IMR-90 (cell line): ENCODE results near the gene SS18. TPM values are rescaled to one million over a fixed set of nuclear protein-coding genes. Genes with fewer than 3 reads are reported as not detected.

ENCODE experiments used
- ATAC-seq: fragments of 200-7000 bp; cut with Tn5 transposase; 2 replicates; pipeline ENCODE4 v1.9.1; 2020; ENCODE audit warnings: low read depth, mild to moderate bottlenecking, moderate library complexity
- BruUV-seq: library from RNA; stranded (reverse); fragments of 400-500 nt; replicated peaks from 2 replicates; lab custom pipeline; 2021; lab: Mats Ljungman, UMichigan
- CTCF ChIA-PET: fragments of 300-600 bp; formaldehyde crosslinking; extraction: SDS; loops from one replicate; lab custom pipeline; 2021; ENCODE audit warnings: antibody characterized with exemption; lab: Yijun Ruan, JAX
- POLR2A ChIA-PET: fragments of 300-600 bp; sonication (Branson Sonifier 250); formaldehyde crosslinking; loops from one replicate; lab custom pipeline; 2022; ENCODE audit warnings: antibody characterized with exemption; ENCODE audit not compliant: unreplicated experiment; lab: Charles Lee
- DNase-seq: peaks from one replicate; pipeline ENCODE4 v3.0.0; 2013
- H2AFZ ChIP-seq: replicated peaks from 2 replicates; pipeline ENCODE3; 2013; ENCODE audit warnings: low read length, mild to moderate bottlenecking; ENCODE audit not compliant: poor library complexity
- H2AK5ac ChIP-seq: 2 replicates; pipeline ENCODE4 v1.6.1; 2013; ENCODE audit warnings: low read depth, low read length, inconsistent platforms
- H2AK9ac ChIP-seq: replicated peaks from 2 replicates; pipeline ENCODE3; 2013; ENCODE audit warnings: mild to moderate bottlenecking, low read depth, low read length, moderate library complexity; ENCODE audit not compliant: poor library complexity
- H2BK120ac ChIP-seq: 2 replicates; pipeline ENCODE4 v1.6.1; 2013; ENCODE audit warnings: low read depth, low read length, inconsistent platforms
- H2BK15ac ChIP-seq: 3 replicates; pipeline ENCODE4 v1.6.1; 2013; ENCODE audit warnings: low read depth, low read length, inconsistent platforms
- H2BK20ac ChIP-seq: 2 replicates; pipeline ENCODE4 v1.6.1; 2013; ENCODE audit warnings: low read depth, mild to moderate bottlenecking, inconsistent platforms, low read length, moderate library complexity
- H2BK5ac ChIP-seq: 2 replicates; pipeline ENCODE4 v1.6.1; 2013; ENCODE audit warnings: mild to moderate bottlenecking, low read depth, low read length, inconsistent platforms; ENCODE audit not compliant: poor library complexity, severe bottlenecking
- H3K14ac ChIP-seq: replicated peaks from 2 replicates; pipeline ENCODE4 v1.6.1; 2013; ENCODE audit warnings: low read depth, low read length, inconsistent platforms
- H3K18ac ChIP-seq: 2 replicates; pipeline ENCODE4 v1.6.1; 2013; ENCODE audit warnings: low read depth, low read length, control low read depth
- H3K23ac ChIP-seq: 2 replicates; pipeline ENCODE4 v1.6.1; 2013; ENCODE audit warnings: low read depth, low read length, inconsistent platforms
- H3K27ac ChIP-seq: 2 replicates; pipeline ENCODE4 v1.5.1; 2013; ENCODE audit warnings: mild to moderate bottlenecking, control low read depth, low read length; ENCODE audit not compliant: insufficient read depth
- H3K27me3 ChIP-seq: 2 replicates; pipeline ENCODE4 v1.6.1; 2013; ENCODE audit warnings: low read length; ENCODE audit not compliant: control insufficient read depth, insufficient read depth
- H3K36me3 ChIP-seq: 2 replicates; pipeline ENCODE4 v1.6.1; 2013; ENCODE audit warnings: low read length, mixed read lengths; ENCODE audit not compliant: control insufficient read depth, insufficient read depth
- H3K4ac ChIP-seq: 2 replicates; pipeline ENCODE4 v1.6.1; 2013; ENCODE audit warnings: low read depth, low read length, inconsistent platforms
- H3K4me1 ChIP-seq: 2 replicates; pipeline ENCODE4 v1.6.1; 2013; ENCODE audit warnings: low read length, mixed read lengths; ENCODE audit not compliant: control insufficient read depth, insufficient read depth
- H3K4me2 ChIP-seq: 2 replicates; pipeline ENCODE4 v1.6.1; 2013; ENCODE audit warnings: low read depth, mild to moderate bottlenecking, control low read depth, low read length, moderate library complexity
- H3K4me3 ChIP-seq: 2 replicates; pipeline ENCODE4 v1.5.1; 2013; ENCODE audit warnings: low read depth, mild to moderate bottlenecking, control low read depth, low read length, moderate library complexity; ENCODE audit not compliant: insufficient read depth
- H3K56ac ChIP-seq: 2 replicates; pipeline ENCODE4 v1.6.1; 2013; ENCODE audit warnings: low read length, inconsistent platforms; ENCODE audit not compliant: insufficient read depth; ENCODE audit errors: extremely low read depth
- H3K79me1 ChIP-seq, 2 experiments: 2 replicates each; pipeline ENCODE4 v1.6.1; 2013; ENCODE audit warnings: low read length in 2 of 2, inconsistent platforms in 1 of 2, low read depth in 1 of 2
- H3K9ac ChIP-seq: 2 replicates; pipeline ENCODE4 v1.6.1; 2013; ENCODE audit warnings: low read depth, low read length, control low read depth
- H3K9me1 ChIP-seq: 2 replicates; pipeline ENCODE4 v1.6.1; 2013; ENCODE audit warnings: low read length, inconsistent platforms; ENCODE audit not compliant: insufficient read depth
- H3K9me3 ChIP-seq: 2 replicates; pipeline ENCODE4 v1.6.1; 2013; ENCODE audit warnings: low read length; ENCODE audit not compliant: control insufficient read depth, insufficient read depth
- H4K20me1 ChIP-seq: 2 replicates; pipeline ENCODE4 v1.6.1; 2013; ENCODE audit warnings: low read length, inconsistent platforms; ENCODE audit not compliant: insufficient read depth
- H4K5ac ChIP-seq: 2 replicates; pipeline ENCODE4 v1.6.1; 2013; ENCODE audit warnings: mild to moderate bottlenecking, low read depth, low read length, control low read depth
- H4K8ac ChIP-seq, 2 experiments: 2 replicates each; pipeline ENCODE4 v1.6.1; 2013; ENCODE audit warnings: low read depth in 2 of 2, low read length in 2 of 2, control low read depth in 1 of 2, inconsistent platforms in 1 of 2
- H4K91ac ChIP-seq: 2 replicates; pipeline ENCODE4 v1.6.1; 2013; ENCODE audit warnings: low read depth, low read length, inconsistent platforms; ENCODE audit not compliant: insufficient read depth
- CEBPB ChIP-seq: IDR thresholded peaks from 2 replicates; pipeline ENCODE4 v1.6.1; 2012; ENCODE audit warnings: low read depth, low read length, improper control_type of control experiment
- CHD1 ChIP-seq: IDR thresholded peaks from 2 replicates; pipeline ENCODE4 v1.6.1; 2012; ENCODE audit warnings: low read depth, low read length, improper control_type of control experiment
- CTCF ChIP-seq: conservative IDR thresholded peaks from 2 replicates; pipeline ENCODE4 v1.5.1; 2012; ENCODE audit warnings: mild to moderate bottlenecking, low read depth, low read length, improper control_type of control experiment
- FOS ChIP-seq: fragments of 150-350 bp; IDR thresholded peaks from 2 replicates; pipeline ENCODE4 v1.6.1; 2016; ENCODE audit warnings: low read depth, low read length
- MAFK ChIP-seq: IDR thresholded peaks from 2 replicates; pipeline ENCODE4 v1.6.1; 2012; ENCODE audit warnings: low read depth, low read length, improper control_type of control experiment
- MAZ ChIP-seq: IDR thresholded peaks from 2 replicates; pipeline ENCODE4 v1.6.1; 2012; ENCODE audit warnings: low read depth, mild to moderate bottlenecking, low read length, improper control_type of control experiment, moderate library complexity, borderline replicate concordance
- POLR2A ChIP-seq: IDR thresholded peaks from 2 replicates; pipeline ENCODE4 v1.6.1; 2012; ENCODE audit warnings: mild to moderate bottlenecking, low read depth, low read length
- RAD21 ChIP-seq: IDR thresholded peaks from 2 replicates; pipeline ENCODE4 v1.6.1; 2012; ENCODE audit warnings: low read length, improper control_type of control experiment
- RCOR1 ChIP-seq: IDR thresholded peaks from 2 replicates; pipeline ENCODE4 v1.6.1; 2012; ENCODE audit warnings: mild to moderate bottlenecking, low read length, improper control_type of control experiment; ENCODE audit not compliant: insufficient replicate concordance
- RFX5 ChIP-seq: IDR thresholded peaks from 2 replicates; pipeline ENCODE4 v1.8.0; 2012; ENCODE audit warnings: low read depth, mild to moderate bottlenecking, low read length, moderate library complexity
- dilution Hi-C: fragments of 300-500 bp; cut with HindIII; formaldehyde crosslinking; loops from one replicate; pipeline ENCODE4 v1.14.3; 2018; ENCODE audit warnings: low sequenced_read_pairs; ENCODE audit not compliant: unreplicated experiment
- in situ Hi-C: fragments of 300-500 bp; cut with MboI; formaldehyde crosslinking; loops from 3 replicates; pipeline ENCODE4 v1.14.3; 2019; ENCODE audit warnings: low sequenced_read_pairs, inconsistent platforms, mixed read lengths
- intact Hi-C: fragments of 100-400 bp; cut with micrococcal nuclease; formaldehyde crosslinking; loops from 2 replicates; pipeline ENCODE4 v1.10.0; 2022
- polyA plus RNA-seq, 3 experiments: library from polyadenylated mRNA; depleted of rRNA; stranded (reverse); fragments of >200 nt; gene quantifications; 2 replicates each; pipeline ENCODE4 v1.2.3, GENCODE V29; 2012; ENCODE audit warnings: low replicate concordance in 1 of 3
- total RNA-seq: library from RNA; depleted of rRNA; stranded (reverse); fragments of >200 nt; gene quantifications from 2 replicates; pipeline ENCODE4 v1.2.3, GENCODE V29; 2012

SS18 gene
- total and polyA plus RNA-seq, 2 of the 4 experiments (the other 2 are of a cell fraction), result 112 to 242 TPM

GRCh38 chr18:26071020-26071419 is 19.4 kb downstream of the SS18 start:
- H2BK15ac ChIP-seq, result no peak overlapping the region
- no TSS peak for BruUV-seq
- ChIA-PET POLR2A (no interaction called here), CTCF (no interaction called here)
- peaks cover 16 to 37% of the 10 kb centered on the region in 2 experiments for H3K79me1 ChIP-seq
- peaks cover 3% of the 10 kb centered on the region for H3K9me3 ChIP-seq
- intact Hi-C loops (loop anchor here (5.0 kb wide), 1 partner anchor 44 kb away; no protein-coding TSS in a partner anchor), dilution Hi-C loops (no loop called here), in situ Hi-C loops (no loop called here)
- no peak overlapping the region for H3K4ac ChIP-seq
- DNase-seq (no peak), ATAC-seq (no peak)
- H3K56ac ChIP-seq, result no peak overlapping the region
- H4K5ac ChIP-seq, result no peak overlapping the region
- no peak overlapping the region for H4K91ac ChIP-seq
- H3K4me3 ChIP-seq, result no peak overlapping the region
- peaks cover 17% of the 10 kb centered on the region for H3K36me3 ChIP-seq
- H3K9me1 ChIP-seq, result no peaks in the 10 kb centered on the region
- TF ChIP-seq FOS (no peak), MAZ (no peak), RAD21 (no peak), RFX5 (no peak), POLR2A (no peak), RCOR1 (no peak), CTCF (no peak), CHD1 (no peak), MAFK (no peak), CEBPB (no peak)
- H3K9ac ChIP-seq, result no peak overlapping the region
- H3K27me3 ChIP-seq, result no peaks in the 10 kb centered on the region
- no peak overlapping the region for H2BK20ac ChIP-seq
- H4K20me1 ChIP-seq, result peaks cover 6% of the 10 kb centered on the region; the same call in 1 of the 2 replicates
- H3K23ac ChIP-seq, result no peak overlapping the region
- H2AFZ ChIP-seq, result no peak overlapping the region
- H2AK9ac ChIP-seq, result no peak overlapping the region
- H3K18ac ChIP-seq, result no peak overlapping the region
- no peak overlapping the region for H3K4me2 ChIP-seq
- H4K8ac ChIP-seq, result no peak overlapping the region
- no peak overlapping the region for H2AK5ac ChIP-seq
- no peak overlapping the region for H2BK120ac ChIP-seq
- H2BK5ac ChIP-seq, result no peak overlapping the region
- peaks cover 2% of the 10 kb centered on the region; the same call in 1 of the 2 replicates for H3K4me1 ChIP-seq
- no peak overlapping the region for H3K27ac ChIP-seq
- no peak overlapping the region for H3K14ac ChIP-seq
